Measurements from ENCODE around the gene ST8SIA4.

Gene ST8SIA4, protein sequence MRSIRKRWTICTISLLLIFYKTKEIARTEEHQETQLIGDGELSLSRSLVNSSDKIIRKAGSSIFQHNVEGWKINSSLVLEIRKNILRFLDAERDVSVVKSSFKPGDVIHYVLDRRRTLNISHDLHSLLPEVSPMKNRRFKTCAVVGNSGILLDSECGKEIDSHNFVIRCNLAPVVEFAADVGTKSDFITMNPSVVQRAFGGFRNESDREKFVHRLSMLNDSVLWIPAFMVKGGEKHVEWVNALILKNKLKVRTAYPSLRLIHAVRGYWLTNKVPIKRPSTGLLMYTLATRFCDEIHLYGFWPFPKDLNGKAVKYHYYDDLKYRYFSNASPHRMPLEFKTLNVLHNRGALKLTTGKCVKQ

DNA sequence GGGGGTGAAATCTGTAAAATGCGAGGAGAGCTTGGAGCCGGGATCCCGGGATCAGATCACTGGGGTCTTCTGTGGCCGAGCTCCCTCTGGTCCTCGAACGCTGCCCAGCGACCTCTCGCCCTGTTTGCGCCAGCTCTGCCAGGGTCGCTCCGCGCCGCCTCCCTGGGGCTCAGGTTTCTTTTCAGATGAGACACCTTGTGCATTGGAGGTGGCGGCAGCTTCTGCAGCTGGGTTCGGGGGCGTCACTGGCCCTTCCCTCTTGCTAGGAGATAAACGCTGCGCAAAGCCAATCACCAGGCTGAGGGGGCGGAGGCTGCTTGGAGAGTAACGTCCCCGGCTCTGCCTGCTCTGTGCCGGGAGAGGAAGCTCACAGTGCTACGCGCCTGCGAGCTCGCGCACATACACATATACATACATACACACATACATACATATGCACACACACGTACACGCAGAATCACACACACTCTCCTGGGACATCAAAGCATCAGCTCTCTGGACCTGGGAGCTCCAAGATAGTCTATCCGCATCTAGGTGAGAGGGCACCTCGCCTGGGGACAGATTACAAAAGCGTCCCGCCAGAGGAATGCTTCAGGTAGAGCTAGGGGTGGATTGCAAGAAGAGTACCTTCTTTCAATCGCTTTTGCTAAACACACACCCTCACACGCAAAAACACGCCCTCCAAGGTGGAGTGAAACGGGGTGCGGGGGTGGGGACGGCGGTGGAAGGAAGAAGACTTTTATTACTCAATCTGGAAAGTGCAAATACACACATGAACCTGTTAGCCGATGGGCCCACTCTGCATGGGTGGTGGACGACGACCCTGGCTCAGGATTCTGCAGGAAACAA lies at the start of gene ST8SIA4:
TSS of gene ST8SIA4 (minus strand) at position 244 of the 849 bp plus-strand sequence. CDS start 327 bp downstream, outside the sequence.
- peak; percentile 89 for DNase-seq

DNA sequence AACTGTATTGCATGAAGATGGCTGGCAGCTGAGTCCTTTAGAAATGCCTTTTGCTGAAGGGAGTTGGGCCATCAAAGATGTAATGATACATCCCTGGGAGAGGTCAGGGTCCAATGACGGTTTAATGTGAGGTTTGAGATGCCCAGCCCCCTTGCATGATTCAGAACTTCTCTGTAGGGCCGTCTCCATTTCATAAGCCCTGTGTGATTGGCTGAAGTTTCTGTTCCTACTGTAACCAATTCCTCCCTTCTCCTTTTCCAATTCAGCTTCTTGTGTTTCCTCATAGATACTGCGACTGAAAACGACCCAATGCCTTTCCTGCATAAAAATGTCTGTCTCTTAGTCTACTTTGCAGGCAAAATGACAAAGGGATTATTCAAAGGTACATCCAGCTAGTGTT lies 47.9 kb upstream of the ST8SIA4 start:
- DNase-seq = no peak

DNA sequence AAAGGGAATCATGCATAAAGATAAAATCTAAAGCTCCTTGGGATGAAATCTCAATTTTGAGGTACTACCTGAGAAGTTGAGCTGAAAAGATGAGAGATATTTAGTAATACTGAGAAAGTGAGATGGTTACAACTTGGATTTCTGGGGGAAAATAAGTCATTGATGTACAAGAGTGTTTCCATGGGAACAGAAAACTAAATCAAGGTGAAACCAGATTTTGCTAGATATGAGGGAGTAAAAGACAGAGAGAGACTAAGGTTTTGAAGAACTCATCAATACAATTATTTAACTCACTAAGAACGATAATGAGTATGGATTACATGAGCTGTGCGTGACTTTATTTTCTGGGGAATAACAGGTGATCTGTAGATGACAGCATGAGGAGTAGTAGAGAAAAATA lies 10.2 kb upstream of the ST8SIA4 start:
- DNase-seq = no peak

DNA sequence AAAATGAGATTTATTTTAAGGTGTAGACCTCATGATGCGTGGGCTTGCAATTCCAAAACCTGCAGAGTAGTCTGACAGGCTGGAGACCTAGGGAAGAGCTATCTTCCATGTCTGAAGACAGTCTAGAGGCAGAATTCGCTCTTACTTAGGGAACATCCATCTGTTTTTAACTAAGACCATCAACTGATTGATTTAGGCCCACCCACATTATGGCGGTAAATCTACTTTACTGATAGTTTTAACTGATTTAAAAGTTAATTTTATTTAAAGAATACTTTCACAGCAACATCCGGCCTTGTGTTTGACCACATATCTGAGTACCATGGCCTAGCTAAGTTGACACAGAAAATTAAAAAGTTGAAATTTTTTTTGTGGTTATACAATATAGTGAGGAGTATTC lies 6.0 kb upstream of the ST8SIA4 start:
- DNase-seq = no peak

DNA sequence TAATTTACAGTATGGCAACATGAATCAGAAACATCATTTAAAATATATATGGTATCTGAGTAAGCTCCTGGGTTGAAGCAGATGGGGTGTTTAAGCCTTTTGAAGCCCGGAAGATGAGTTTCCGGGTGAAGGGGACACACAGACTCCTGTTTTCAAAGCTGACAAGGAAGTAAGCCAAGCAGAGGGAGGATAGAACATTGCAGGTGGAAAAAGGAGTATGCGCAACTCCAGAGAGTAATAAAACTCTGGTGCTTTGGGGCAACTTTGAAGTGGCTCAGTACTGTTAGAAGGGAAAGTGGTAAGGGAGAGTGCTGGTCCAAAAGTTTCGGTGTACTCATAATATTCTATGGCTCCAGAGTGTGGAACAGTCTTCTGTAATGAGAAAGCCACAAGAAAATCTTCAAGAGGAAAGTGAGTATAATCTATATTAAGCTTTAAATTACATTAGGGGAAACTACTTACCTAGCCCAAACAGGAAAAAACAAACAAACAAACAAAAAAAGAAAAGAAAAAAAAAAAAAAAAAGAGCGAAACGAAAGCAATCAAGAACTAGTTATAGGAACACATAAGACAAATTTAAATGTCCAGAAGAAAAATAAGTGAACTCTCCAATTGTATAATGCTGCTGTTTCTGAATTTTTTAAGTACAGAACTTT lies 2.3 kb upstream of the ST8SIA4 start:
- DNase-seq = no peak

DNA sequence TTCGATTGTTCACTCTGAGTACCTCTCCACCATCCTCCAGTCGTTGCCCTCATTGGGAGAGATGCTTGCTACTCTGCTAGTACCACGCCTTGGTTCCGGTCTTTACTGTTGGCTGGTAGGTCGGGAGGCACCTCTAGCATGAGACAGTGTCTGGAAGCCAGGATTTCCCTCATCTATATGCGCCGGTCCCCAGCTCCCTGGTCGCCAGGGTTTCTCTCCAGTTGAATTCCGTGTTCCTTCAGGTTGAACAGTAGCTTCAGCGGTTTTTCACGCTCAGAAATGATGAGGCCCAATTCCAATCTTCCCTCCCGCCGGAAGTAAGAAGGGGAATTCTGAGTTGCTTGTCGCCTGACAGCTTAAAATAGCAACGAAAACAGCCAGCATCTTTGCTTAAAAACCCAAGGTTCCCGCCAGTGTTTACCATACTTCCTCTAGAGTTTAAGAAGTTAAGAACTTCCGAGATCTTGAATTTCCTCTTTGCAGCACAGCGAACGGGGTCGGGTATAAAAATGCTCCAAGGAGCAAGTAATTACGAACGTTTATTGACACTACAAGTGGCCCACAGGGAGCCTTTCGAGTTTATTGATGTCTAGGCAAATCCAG lies 1.3 kb upstream of the ST8SIA4 start:
- DNase-seq = peak; percentile 30

DNA sequence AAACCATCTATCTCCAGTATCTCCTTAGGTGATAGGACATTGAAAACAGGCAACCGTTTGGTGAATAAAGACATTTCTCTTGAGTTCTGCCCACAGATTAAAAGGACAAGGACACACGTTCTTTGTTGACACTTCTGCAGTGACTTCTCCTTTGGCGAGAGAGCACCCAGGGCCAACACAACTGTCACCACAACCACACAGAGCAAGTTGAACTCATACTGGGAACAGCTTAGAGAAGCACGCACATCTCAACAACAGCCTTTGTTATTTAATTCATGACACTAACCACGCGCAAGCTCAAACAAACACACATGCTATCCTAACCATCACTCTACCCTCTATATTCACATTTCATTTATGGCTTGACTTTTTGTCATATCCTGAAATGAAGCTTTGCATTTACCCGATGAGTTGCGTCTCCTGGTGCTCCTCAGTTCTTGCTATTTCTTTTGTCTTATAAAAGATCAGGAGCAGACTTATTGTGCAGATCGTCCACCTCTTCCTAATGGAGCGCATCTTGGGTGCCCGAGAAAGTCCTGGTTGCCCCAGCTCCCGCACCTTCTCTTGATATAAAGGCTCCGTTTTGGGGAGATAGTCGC lies 543 bp downstream of the ST8SIA4 start:
- DNase-seq = peak; percentile 9

DNA sequence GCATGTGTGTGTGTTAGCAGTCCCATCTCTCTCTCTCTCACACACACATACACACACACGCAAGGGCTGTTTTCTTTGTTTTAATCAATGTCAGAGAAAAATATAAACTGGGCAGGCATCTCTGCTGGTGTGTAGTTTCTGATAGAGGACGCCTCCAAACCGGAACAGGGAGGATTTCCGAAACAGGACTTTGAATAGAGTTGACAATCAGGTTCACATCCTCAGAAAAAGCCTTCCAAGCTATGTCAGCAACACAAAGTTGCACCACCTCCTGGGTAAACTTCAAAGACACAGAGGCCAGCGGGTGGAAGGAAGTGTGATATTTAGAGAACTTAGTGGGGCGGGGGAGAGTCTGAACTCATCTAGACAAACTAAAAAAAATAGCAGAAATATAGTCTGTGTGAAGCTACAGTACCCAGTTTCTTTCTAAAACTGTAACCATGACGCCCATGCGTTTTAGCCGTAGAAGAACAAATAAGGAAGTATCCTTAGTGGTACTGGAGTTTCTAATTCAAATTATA lies 1.2 kb downstream of the ST8SIA4 start:
- peak; percentile 33 for DNase-seq

DNA sequence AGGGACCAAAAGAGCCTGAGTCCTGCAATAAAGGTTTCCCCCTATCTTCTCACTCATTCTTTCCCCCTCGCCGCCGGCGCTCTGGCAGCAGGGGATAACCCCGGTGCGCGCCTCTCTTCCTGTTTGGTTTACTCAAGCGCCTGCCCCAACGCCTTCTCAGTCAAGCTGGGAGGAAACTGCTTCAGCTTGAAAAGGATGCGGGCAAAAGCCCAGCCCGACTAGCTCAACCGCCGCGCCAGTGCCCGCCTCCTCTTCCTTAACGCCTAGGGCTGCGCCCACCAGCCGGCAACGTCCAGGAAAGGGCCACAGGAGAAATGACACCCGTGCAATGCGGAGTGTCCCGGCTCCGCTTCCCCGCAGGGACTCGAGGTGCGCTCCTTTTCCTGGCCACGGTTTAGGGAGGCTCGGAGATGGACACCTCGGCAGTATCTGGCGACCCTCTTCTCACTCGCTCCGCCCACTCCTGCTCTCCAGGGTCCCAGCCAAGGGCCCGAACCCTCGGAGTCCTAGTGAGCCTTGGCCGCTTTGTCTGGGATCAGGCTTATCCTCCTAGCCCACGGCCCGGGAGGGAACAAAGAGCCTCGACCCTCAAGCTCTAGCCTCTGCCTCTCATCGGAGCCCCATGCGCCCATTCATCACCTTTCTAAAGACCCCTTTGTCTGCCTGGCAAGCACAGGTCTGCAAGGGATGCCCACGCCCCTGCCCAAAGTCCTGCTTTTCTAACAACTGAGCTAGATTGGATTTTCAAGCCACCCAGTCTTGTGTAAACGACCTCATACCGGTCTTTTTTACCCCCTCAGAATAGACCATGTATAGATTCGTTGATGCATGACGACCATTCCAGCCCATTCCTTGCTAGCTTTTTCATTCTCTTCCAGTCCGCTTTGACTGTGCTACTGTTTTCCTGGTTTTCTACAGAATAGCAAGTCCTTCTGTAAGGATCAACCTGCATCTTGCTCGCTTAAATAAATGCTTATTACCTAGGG lies 2.0 kb downstream of the ST8SIA4 start:
- DNase-seq = peak; percentile 88

DNA sequence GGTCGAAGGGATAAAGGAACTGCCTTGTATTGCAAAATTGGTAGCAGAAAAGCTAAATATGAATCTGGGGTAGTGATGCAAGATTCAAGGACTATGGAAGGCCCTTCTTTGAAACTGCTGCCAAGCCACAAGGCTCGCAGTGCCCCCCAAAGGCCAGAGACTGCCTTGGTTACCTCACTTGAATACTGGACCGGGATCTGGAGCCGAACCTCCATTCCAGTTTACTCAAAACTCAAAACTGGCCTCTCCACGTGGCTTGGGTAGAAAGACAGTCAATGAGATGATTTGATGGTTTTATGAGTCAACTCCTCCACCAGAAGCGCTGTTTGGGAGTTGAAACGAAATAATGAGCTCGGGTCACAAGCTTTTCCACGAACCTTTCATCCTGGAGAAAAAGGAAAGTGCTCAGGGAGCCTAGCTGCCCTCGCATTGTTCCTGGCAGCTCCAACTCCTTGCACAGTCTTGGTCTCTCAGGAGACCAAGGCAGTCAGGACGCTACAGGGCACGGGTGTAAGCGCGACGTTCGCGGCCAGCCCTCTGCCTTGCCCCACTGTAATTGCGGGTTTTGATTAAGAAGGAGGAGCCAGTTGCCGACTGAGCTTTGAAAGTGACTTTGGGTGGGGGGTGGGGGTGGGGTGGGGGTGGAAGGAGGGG lies 2.8 kb downstream of the ST8SIA4 start:
- DNase-seq = peak; percentile 47

DNA sequence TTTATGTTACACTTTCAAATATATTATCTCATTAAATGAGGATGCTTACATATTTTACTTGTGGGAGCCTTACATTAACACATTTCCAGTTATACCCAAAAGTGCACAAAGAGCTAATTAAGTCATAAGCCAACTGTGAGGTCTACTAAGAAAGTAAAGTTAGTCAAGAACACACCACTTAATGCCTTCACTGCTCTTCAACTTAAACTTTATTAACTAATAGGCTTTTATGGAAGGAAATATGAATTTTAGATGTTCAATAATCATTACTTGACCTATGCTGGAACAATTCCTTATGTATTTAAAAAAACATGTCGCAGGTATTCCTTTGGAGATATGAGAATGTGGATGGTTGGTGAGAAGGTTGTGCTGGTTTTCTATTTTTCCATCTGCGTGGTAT lies 3.4 kb downstream of the ST8SIA4 start:
- no peak for DNase-seq

DNA sequence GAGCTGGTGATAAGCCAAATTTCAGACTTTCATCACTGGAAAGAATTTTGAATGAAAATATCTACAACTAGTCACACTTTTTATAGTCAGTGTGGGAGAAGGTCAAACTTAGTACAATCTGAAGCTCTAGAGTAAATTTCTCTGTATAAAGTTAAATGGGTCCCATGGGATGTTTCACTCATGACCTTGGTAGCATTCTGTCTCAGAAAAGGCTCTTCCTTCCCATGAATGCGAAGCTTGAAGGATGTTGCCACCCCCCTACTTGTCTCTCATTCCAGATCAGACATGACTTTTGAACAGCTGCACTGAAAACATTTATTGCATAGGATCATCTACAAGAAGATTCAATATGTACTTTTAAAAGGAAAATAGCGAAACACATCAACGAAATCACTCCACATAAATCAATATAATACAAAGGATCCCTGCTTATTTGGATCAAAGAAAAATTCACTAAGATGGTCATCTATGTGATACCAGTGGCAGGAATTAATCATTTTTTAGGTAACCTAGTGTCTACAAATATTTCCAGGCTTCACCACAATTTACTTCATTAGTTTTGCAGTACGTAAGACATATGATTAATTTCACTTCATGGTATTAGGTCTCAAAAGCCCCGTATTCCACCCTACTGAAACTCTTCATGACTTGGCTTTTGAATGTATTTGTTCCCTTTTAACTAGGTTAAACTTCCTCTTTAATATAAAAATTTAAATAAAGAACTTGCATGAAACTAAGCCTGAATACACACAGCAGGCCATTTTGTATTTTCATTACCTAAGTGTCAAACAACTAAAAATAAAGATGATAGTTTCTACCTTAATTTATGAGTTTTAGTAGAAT lies 4.4 kb downstream of the ST8SIA4 start:
- no peak for DNase-seq

DNA sequence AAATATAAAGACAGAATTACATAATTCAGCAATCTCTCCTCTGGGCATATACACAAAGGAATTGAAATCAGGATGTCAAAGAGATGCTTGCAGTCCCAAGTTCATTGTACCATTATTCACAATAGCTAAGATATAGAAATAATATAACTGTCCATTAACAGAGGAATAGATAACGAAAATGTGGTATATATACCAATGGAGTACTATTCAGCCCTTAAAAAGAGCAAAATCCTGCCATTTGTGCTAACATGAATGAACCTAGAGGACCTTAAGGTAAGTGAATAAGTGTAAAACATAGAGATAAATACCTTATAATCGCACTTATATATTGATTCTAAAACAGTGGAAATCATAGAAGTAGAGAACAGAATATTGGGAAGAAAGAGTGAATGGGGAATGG lies 7.0 kb downstream of the ST8SIA4 start:
- DNase-seq = no peak

DNA sequence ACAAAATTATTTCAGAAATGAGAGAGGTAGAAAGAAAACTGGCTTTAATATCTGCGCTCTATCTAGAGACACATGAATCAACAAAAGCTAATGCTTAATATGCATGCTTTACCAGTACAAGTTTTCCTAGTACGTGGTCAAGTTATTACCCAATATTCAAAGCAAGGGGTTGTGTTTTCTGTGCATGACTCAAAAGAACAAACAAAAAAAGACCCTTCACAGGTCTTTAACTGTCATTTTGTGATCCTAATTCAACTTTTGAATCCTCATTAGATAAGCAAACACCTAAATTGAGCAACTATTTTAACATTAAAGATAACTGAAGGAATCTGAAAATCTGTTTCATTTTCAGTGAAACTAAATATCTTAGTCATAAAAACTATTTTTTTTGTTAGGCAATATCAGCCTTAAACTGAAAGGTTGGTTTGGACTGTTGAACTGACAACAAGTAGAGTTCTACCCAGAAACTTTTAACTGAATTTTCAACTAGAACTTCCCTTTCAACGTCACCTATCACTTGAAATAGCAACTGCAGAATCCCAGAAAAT lies 12.5 kb downstream of the ST8SIA4 start:
- DNase-seq = no peak

DNA sequence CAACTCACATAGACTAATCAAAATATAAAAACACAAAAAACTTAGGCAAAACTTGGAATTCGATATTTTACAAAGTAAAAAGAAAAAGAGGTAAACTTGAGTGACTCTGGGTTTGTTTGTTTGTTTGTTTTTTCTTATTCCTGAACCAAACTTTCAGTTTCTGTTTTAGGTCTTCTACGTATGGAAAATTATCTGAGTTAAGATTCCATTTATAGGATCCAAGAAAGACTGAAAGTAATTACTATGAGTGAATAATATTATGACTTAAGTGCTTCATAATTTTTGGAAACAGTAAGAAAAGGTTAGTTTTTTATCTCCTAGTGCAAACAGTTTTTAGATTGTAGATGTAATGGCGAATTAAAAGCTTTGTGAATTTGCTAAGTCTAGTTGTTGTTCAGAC lies 13.2 kb downstream of the ST8SIA4 start:
- no peak for DNase-seq

DNA sequence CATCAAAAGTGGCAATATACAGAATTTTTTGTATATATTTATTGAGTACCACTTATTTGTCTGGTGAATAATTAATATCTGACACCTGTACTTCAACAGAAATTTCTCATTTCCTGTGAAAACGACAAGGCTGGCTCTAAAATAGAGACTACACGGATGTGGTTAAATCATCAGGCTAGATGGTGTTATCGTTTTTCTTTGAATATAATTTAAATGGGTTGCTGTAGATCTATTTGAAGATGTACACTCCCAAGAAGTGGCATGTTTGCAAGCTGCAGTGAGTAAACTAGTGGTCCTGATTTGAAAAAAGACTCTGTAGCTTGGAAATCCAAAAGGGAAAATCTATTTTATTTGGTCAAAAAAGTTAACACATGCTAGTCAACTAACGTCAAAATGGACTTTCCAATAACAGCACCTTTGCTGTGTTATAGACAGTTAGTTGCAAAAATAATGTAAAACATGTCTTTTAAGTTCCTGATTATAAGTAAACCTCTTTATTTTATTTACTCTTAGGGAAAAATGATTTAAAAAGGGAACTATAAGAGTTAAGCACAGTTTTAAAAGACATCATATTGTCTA lies 13.8 kb downstream of the ST8SIA4 start:
- DNase-seq = no peak

DNA sequence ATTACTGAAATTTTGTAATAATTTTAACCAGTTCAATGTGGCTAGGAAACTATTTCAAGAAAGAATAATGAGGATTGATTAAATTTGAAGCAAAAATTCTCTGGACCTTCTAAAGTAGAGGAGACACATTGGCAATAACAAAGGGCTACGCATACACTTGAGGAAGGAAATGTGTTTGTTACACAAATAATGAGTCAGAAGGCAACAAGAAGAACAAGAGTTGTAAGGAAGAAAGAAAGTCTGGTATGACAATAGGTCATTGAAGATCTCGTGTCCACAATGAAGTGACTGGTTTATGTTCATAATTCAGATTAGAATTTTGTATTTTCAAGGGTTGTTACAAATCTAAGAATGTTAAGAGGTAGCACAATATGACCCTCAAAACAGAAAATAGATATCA lies 25.8 kb downstream of the ST8SIA4 start:
- DNase-seq = no peak

DNA sequence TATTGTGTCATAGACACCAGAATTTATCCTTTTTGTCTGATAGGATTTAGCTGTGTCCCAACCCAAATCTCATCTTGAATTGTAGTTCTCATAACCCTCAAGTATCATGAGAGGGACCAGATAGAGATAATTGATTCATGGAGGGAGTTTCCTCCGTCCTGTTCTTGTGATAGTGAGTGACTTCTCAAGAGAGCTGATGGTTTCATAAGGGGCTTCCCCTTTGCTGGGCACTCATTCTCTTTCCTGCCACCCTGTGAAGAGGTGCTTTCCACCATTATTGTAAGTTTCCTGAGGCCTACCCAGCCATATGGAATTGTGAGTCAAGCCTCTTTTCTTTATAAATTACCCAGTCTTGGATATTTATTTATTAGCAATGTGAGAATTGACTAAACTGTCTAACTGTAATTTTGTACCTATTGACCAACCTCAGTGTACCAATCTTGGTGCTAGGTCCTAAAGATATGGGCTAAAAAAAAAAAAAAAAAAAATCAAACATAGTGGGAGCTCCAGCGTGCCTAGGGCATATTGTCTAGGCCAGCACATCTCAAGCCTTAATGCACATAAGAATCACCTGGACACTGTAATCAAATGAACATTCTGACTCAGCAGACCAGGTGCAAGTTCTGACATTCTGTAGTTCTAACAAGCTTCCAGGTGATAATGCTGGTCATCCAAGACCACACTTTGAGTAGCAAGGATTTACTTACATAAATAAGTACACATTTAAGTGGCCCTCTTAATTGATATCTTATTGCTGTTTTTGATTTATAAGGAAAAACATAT lies 30.5 kb downstream of the ST8SIA4 start:
- no peak for DNase-seq

Data from stimulated activated CD4-positive, alpha-beta T cell treated with anti-CD3 and anti-CD28 coated beads, Interleukin-4, amount 100 ng/mL, for 1 hour (primary cell).